ENCODE results near the gene SREBF1.

The SREBF1 gene

GRCh38 chr17:17870247-17870646 lies 33.5 kb upstream of the SREBF1 start:
- peaks cover 0 to 20% (median 15%) of the 10 kb centered on the region in 4 experiments for H3K36me3 ChIP-seq (ENCODE audit: control insufficient read depth in 4 of 4, insufficient read depth in 4 of 4, low read length in 3 of 4)
- H3K27me3 ChIP-seq (replicated peaks in 2 of 5; ENCODE audit: control insufficient read depth in 4 of 5, insufficient read depth in 5 of 5, low read length in 4 of 5), result no peaks in the 10 kb centered on the region
- H3K4me3 ChIP-seq (ENCODE audit: control insufficient read depth in 1 of 7, extremely low read depth in 1 of 7, insufficient read depth in 4 of 7, low read depth in 2 of 7, low read length in 6 of 7), result no peak overlapping the region
- H3K4me1 ChIP-seq (ENCODE audit: control extremely low read depth in 1 of 4, control insufficient read depth in 4 of 4, insufficient read depth in 4 of 4, low read length in 3 of 4), result peaks cover 0 to 14% (median 4%) of the 10 kb centered on the region in 4 experiments
- DNase-seq, result no peak
- ChIA-PET POLR2A (interaction anchor here (0.9 kb wide), 1 partner anchor 102 kb away, joined by 4 read pairs; the partner anchor contains the start of genes DRC3 and TOM1L2), CTCF (interaction anchor here (0.8 to 2.0 kb wide), 7 partner anchors 9 to 59 kb away, joined by 3 to 7 read pairs (median 4); no protein-coding TSS in a partner anchor)
- WGBS (ENCODE audit: insufficient coverage), result 64% methylated on average over 6 of the region's 6 CpGs
- H3K27ac ChIP-seq (ENCODE audit: insufficient read depth in 1 of 2, low read depth in 1 of 2, low read length in 2 of 2, poor library complexity in 1 of 2, severe bottlenecking in 2 of 2), result no peak overlapping the region
- H3K9me3 ChIP-seq (ENCODE audit: control extremely low read depth in 1 of 5, control insufficient read depth in 4 of 5, insufficient read depth in 2 of 5, low read depth in 1 of 5, low read length in 4 of 5), result no peaks in the 10 kb centered on the region

- Histone ChIP-seq H3K36me3 (ENCODE audit: control insufficient read depth in 4 of 4, insufficient read depth in 4 of 4, low read length in 3 of 4) (peaks cover 0 to 19% (median 15%) of the 10 kb centered on the region in 4 experiments), H3K27ac (ENCODE audit: insufficient read depth in 1 of 2, low read depth in 1 of 2, low read length in 2 of 2, poor library complexity in 1 of 2, severe bottlenecking in 2 of 2) (no peak overlapping the region), H3K4me3 (ENCODE audit: control insufficient read depth in 1 of 7, extremely low read depth in 1 of 7, insufficient read depth in 4 of 7, low read depth in 2 of 7, low read length in 6 of 7) (no peak overlapping the region), H3K27me3 (replicated peaks in 2 of 5; ENCODE audit: control insufficient read depth in 4 of 5, insufficient read depth in 5 of 5, low read length in 4 of 5) (no peaks in the 10 kb centered on the region), H3K4me1 (ENCODE audit: control extremely low read depth in 1 of 4, control insufficient read depth in 4 of 4, insufficient read depth in 4 of 4, low read length in 3 of 4) (peaks cover 0 to 14% (median 4%) of the 10 kb centered on the region in 4 experiments), H3K9me3 (ENCODE audit: control extremely low read depth in 1 of 5, control insufficient read depth in 4 of 5, insufficient read depth in 2 of 5, low read depth in 1 of 5, low read length in 4 of 5) (no peaks in the 10 kb centered on the region)
- DNase-seq, result no peak
- 97% methylated on average over 15 of the region's 18 CpGs for WGBS (ENCODE audit: insufficient coverage)
- ChIA-PET CTCF (interaction anchor here (1.4 kb wide), 1 partner anchor 20 kb away, joined by 4 read pairs; no protein-coding TSS in a partner anchor), POLR2A (no interaction called here)
Observed at GRCh38 chr17:17868641-17869522, 32.1 kb upstream of the SREBF1 start.

GRCh38 chr17:17866897-17867296 lies 30.1 kb upstream of the SREBF1 start:
- Histone ChIP-seq H3K36me3 (ENCODE audit: control insufficient read depth in 4 of 4, insufficient read depth in 4 of 4, low read length in 3 of 4) (peaks cover 0 to 25% (median 14%) of the 10 kb centered on the region in 4 experiments), H3K27me3 (replicated peaks in 2 of 5; ENCODE audit: control insufficient read depth in 4 of 5, insufficient read depth in 5 of 5, low read length in 4 of 5) (no peaks in the 10 kb centered on the region), H3K9me3 (ENCODE audit: control extremely low read depth in 1 of 5, control insufficient read depth in 4 of 5, insufficient read depth in 2 of 5, low read depth in 1 of 5, low read length in 4 of 5) (no peaks in the 10 kb centered on the region), H3K27ac (ENCODE audit: insufficient read depth in 1 of 2, low read depth in 1 of 2, low read length in 2 of 2, poor library complexity in 1 of 2, severe bottlenecking in 2 of 2) (no peak overlapping the region), H3K4me3 (ENCODE audit: control insufficient read depth in 1 of 7, extremely low read depth in 1 of 7, insufficient read depth in 4 of 7, low read depth in 2 of 7, low read length in 6 of 7) (no peak overlapping the region), H3K4me1 (ENCODE audit: control extremely low read depth in 1 of 4, control insufficient read depth in 4 of 4, insufficient read depth in 4 of 4, low read length in 3 of 4) (peaks cover 0 to 11% (median 4%) of the 10 kb centered on the region in 4 experiments)
- 91% methylated on average over 3 of the region's 4 CpGs for WGBS (ENCODE audit: insufficient coverage)
- ChIA-PET POLR2A (no interaction called here), CTCF (interaction anchor here (1.2 to 2.7 kb wide), 5 partner anchors 13 to 60 kb away, joined by 3 to 11 read pairs (median 4); no protein-coding TSS in a partner anchor)
- DNase-seq, result no peak

- WGBS (ENCODE audit: insufficient coverage), result 92% methylated on average over 2 of the region's 3 CpGs
- ChIA-PET POLR2A (no interaction called here), CTCF (interaction anchor here (1.4 to 2.7 kb wide), 4 partner anchors 13 to 60 kb away, joined by 3 to 11 read pairs (median 4); no protein-coding TSS in a partner anchor)
- H3K4me1 ChIP-seq (ENCODE audit: control extremely low read depth in 1 of 4, control insufficient read depth in 4 of 4, insufficient read depth in 4 of 4, low read length in 3 of 4), result peaks cover 0 to 11% (median 4%) of the 10 kb centered on the region in 4 experiments
- H3K27me3 ChIP-seq (replicated peaks in 2 of 5; ENCODE audit: control insufficient read depth in 4 of 5, insufficient read depth in 5 of 5, low read length in 4 of 5), result no peaks in the 10 kb centered on the region
- H3K4me3 ChIP-seq (ENCODE audit: control insufficient read depth in 1 of 7, extremely low read depth in 1 of 7, insufficient read depth in 4 of 7, low read depth in 2 of 7, low read length in 6 of 7), result no peak overlapping the region
- H3K36me3 ChIP-seq (ENCODE audit: control insufficient read depth in 4 of 4, insufficient read depth in 4 of 4, low read length in 3 of 4), result peaks cover 0 to 26% (median 13%) of the 10 kb centered on the region in 4 experiments
- no peaks in the 10 kb centered on the region for H3K9me3 ChIP-seq (ENCODE audit: control extremely low read depth in 1 of 5, control insufficient read depth in 4 of 5, insufficient read depth in 2 of 5, low read depth in 1 of 5, low read length in 4 of 5)
- no peak for DNase-seq
- H3K27ac ChIP-seq (ENCODE audit: insufficient read depth in 1 of 2, low read depth in 1 of 2, low read length in 2 of 2, poor library complexity in 1 of 2, severe bottlenecking in 2 of 2), result no peak overlapping the region
Observed at GRCh38 chr17:17866425-17866824, 29.6 kb upstream of the SREBF1 start.

GRCh38 chr17:17865035-17865434 lies 28.2 kb upstream of the SREBF1 start:
- H3K27me3 ChIP-seq (replicated peaks in 2 of 5; ENCODE audit: control insufficient read depth in 4 of 5, insufficient read depth in 5 of 5, low read length in 4 of 5), result no peaks in the 10 kb centered on the region
- no peak for DNase-seq
- WGBS (ENCODE audit: insufficient coverage), result no CpG with 5 or more reads among the region's 1 CpG
- H3K9me3 ChIP-seq (ENCODE audit: control extremely low read depth in 1 of 5, control insufficient read depth in 4 of 5, insufficient read depth in 2 of 5, low read depth in 1 of 5, low read length in 4 of 5), result no peaks in the 10 kb centered on the region
- peaks cover 0 to 28% (median 14%) of the 10 kb centered on the region in 4 experiments for H3K36me3 ChIP-seq (ENCODE audit: control insufficient read depth in 4 of 4, insufficient read depth in 4 of 4, low read length in 3 of 4)
- POLR2A ChIA-PET, result no interaction called here
- CTCF ChIA-PET, result interaction anchor here (2.7 to 14.1 kb wide), 2 partner anchors 53 to 54 kb away, joined by 11 to 295 read pairs; no protein-coding TSS in a partner anchor
- H3K4me1 ChIP-seq (ENCODE audit: control extremely low read depth in 1 of 4, control insufficient read depth in 4 of 4, insufficient read depth in 4 of 4, low read length in 3 of 4), result peaks cover 0 to 2% (median under 1%) of the 10 kb centered on the region in 4 experiments
- no peak overlapping the region for H3K27ac ChIP-seq (ENCODE audit: insufficient read depth in 1 of 2, low read depth in 1 of 2, low read length in 2 of 2, poor library complexity in 1 of 2, severe bottlenecking in 2 of 2)
- no peak overlapping the region for H3K4me3 ChIP-seq (ENCODE audit: control insufficient read depth in 1 of 7, extremely low read depth in 1 of 7, insufficient read depth in 4 of 7, low read depth in 2 of 7, low read length in 6 of 7)

- no peak overlapping the region for H3K4me3 ChIP-seq (ENCODE audit: control insufficient read depth in 1 of 7, extremely low read depth in 1 of 7, insufficient read depth in 4 of 7, low read depth in 2 of 7, low read length in 6 of 7)
- WGBS (ENCODE audit: insufficient coverage), result 92% methylated on average over 3 of the region's 5 CpGs
- H3K27me3 ChIP-seq (replicated peaks in 2 of 5; ENCODE audit: control insufficient read depth in 4 of 5, insufficient read depth in 5 of 5, low read length in 4 of 5), result no peaks in the 10 kb centered on the region
- H3K27ac ChIP-seq (ENCODE audit: insufficient read depth in 1 of 2, low read depth in 1 of 2, low read length in 2 of 2, poor library complexity in 1 of 2, severe bottlenecking in 2 of 2), result no peak overlapping the region
- H3K36me3 ChIP-seq (ENCODE audit: control insufficient read depth in 4 of 4, insufficient read depth in 4 of 4, low read length in 3 of 4), result peaks cover 0 to 9% (median under 1%) of the 10 kb centered on the region in 4 experiments
- ChIA-PET POLR2A (interaction anchor here (0.8 to 1.4 kb wide), 4 partner anchors 22 to 181 kb away, joined by 3 to 5 read pairs (median 4); partner anchors contain the start of gene SREBF1), CTCF (interaction anchor here (0.9 to 14.1 kb wide), 15 partner anchors 10 to 222 kb away, joined by 3 to 295 read pairs (median 5); partner anchors contain the start of gene SREBF1)
- H3K4me1 ChIP-seq (ENCODE audit: control extremely low read depth in 1 of 4, control insufficient read depth in 4 of 4, insufficient read depth in 4 of 4, low read length in 3 of 4), result peaks cover 0 to 3% (median 0%) of the 10 kb centered on the region in 4 experiments
- H3K9me3 ChIP-seq (ENCODE audit: control extremely low read depth in 1 of 5, control insufficient read depth in 4 of 5, insufficient read depth in 2 of 5, low read depth in 1 of 5, low read length in 4 of 5), result no peaks in the 10 kb centered on the region
- DNase-seq, result no peak
Observed at GRCh38 chr17:17860766-17861107, 24.0 kb upstream of the SREBF1 start.

All from common myeloid progenitor, CD34-positive (primary cell).